ENCODE measurements around the gene FAM184B. TPM values are rescaled to one million over a fixed set of nuclear protein-coding genes. Genes with fewer than 3 reads are reported as not detected.

Gene FAM184B
- total RNA-seq, 1 experiment from 2014 or later = 0.09 TPM

DNA sequence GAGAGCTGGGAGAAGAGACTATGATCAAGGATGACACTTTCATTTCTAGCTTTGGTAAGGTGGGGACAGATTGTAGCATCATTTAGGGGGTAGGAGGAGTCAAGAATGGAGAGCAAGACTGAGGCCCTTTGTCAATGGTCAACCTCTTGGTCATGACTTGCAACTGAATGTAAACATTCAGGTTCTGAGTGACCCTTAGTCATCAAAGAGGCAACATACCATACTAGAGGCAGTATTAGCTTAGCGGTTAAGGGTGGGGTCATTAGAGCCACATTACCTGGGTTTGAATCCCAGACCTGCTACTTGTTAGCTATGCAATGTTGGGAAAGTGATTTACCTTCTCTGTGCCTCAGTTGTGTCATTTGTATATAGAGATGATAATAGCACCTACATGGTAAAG is 90.5 kb downstream of the FAM184B start:
- no CpG with 5 or more reads among the region's 1 CpG for WGBS (ENCODE audit: extremely low coverage, insufficient read length, low lambda C conversion rate)

More for the DNA sequence above, 90.5 kb downstream of the FAM184B start:
- peaks cover 4 to 6% of the 10 kb centered on the region in 2 experiments; a peak in 2 of 4 replicates for H3K4me1 Mint-ChIP-seq
- no peak overlapping the region for H4K8ac ChIP-seq (replicated peaks; ENCODE audit: insufficient read length, low read depth, low read length)
- H3K27me3 Mint-ChIP-seq (ENCODE audit: low read depth) = peaks cover 2% of the 10 kb centered on the region
- H3K27me3 ChIP-seq (ENCODE audit: insufficient read depth, low read length) = no peaks in the 10 kb centered on the region
- H3K79me1 ChIP-seq (ENCODE audit: insufficient read depth, low read depth, low read length, poor library complexity, severe bottlenecking) = no peaks in the 10 kb centered on the region
- no peak overlapping the region for H3K14ac ChIP-seq (ENCODE audit: insufficient read depth, low read length)
- H2BK15ac ChIP-seq (ENCODE audit: low read depth, low read length) = no peak overlapping the region
- no peaks in the 10 kb centered on the region for H3K9me3 ChIP-seq (ENCODE audit: control insufficient read depth, low read depth, low read length)
- no peak overlapping the region for H2AK5ac ChIP-seq (ENCODE audit: insufficient read length, low read length)
- DNase-seq = no peak
- no peak overlapping the region for H2BK120ac ChIP-seq (ENCODE audit: low read depth, low read length, poor library complexity, severe bottlenecking)
- no peak overlapping the region for H3K27ac Mint-ChIP-seq
- no peak overlapping the region for H2BK20ac ChIP-seq (ENCODE audit: low read depth, low read length, poor library complexity, severe bottlenecking)
- H3K23ac ChIP-seq (ENCODE audit: insufficient read length, low read depth, low read length) = no peak overlapping the region
- no peaks in the 10 kb centered on the region for H3K9me3 Mint-ChIP-seq
- H3K36me3 Mint-ChIP-seq (ENCODE audit: insufficient read depth in 1 of 3, low read depth in 3 of 3) = no peaks in the 10 kb centered on the region
- H3K9ac ChIP-seq (ENCODE audit: extremely low read depth, insufficient read length, low read length) = no peak overlapping the region
- H2AFZ ChIP-seq (ENCODE audit: low read length) = no peak overlapping the region
- H2BK12ac ChIP-seq (ENCODE audit: insufficient read length, low read depth, low read length) = no peak overlapping the region
- H2BK5ac ChIP-seq (ENCODE audit: insufficient read length, low read length) = no peak overlapping the region
- no peak overlapping the region for H3K4me2 ChIP-seq (ENCODE audit: insufficient read depth, insufficient read length, low read length)
- no peak overlapping the region for H4K5ac ChIP-seq (ENCODE audit: insufficient read length, low read depth, low read length)
- no peaks in the 10 kb centered on the region; the same call in 1 of the 2 replicates for H3K4me1 ChIP-seq (ENCODE audit: insufficient read depth, low read length)
- no peak overlapping the region for H3K4me3 Mint-ChIP-seq
- no peaks in the 10 kb centered on the region for H3K23me2 ChIP-seq (ENCODE audit: insufficient read length, low read depth, low read length, poor library complexity, severe bottlenecking)
- TF ChIP-seq, protein P1, sequence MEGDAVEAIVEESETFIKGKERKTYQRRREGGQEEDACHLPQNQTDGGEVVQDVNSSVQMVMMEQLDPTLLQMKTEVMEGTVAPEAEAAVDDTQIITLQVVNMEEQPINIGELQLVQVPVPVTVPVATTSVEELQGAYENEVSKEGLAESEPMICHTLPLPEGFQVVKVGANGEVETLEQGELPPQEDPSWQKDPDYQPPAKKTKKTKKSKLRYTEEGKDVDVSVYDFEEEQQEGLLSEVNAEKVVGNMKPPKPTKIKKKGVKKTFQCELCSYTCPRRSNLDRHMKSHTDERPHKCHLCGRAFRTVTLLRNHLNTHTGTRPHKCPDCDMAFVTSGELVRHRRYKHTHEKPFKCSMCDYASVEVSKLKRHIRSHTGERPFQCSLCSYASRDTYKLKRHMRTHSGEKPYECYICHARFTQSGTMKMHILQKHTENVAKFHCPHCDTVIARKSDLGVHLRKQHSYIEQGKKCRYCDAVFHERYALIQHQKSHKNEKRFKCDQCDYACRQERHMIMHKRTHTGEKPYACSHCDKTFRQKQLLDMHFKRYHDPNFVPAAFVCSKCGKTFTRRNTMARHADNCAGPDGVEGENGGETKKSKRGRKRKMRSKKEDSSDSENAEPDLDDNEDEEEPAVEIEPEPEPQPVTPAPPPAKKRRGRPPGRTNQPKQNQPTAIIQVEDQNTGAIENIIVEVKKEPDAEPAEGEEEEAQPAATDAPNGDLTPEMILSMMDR (conservative IDR thresholded peaks at IDR 0.05) = no peak
- H3K4ac ChIP-seq (ENCODE audit: low read depth, low read length) = no peak overlapping the region
- no peak overlapping the region for H3K27ac ChIP-seq (ENCODE audit: insufficient read length, low read depth, low read length)
- H3T11ph ChIP-seq (ENCODE audit: low read length) = no peak overlapping the region
- H3K18ac ChIP-seq (ENCODE audit: insufficient read length, low read depth, low read length) = no peak overlapping the region
- H3K56ac ChIP-seq (ENCODE audit: insufficient read length, low read depth, low read length) = no peak overlapping the region
- no peaks in the 10 kb centered on the region for H4K20me1 ChIP-seq (ENCODE audit: control insufficient read depth, insufficient read depth, insufficient read length)
- H3K79me2 ChIP-seq (ENCODE audit: insufficient read depth, low read length) = no peaks in the 10 kb centered on the region
- H4K91ac ChIP-seq (ENCODE audit: insufficient read length, low read depth, low read length) = no peak overlapping the region
